Stomach (tissue), 4 donors: ENCODE measurements around the gene PTPRM.

Source experiments
- CTCF ChIP-seq, 7 experiments: fragments of 450-650 bp in 4 of 7; fragments of 200-600 bp in 3 of 7; sonication (generic) in 3 of 7; IDR thresholded peaks; one replicate each; pipeline ENCODE4 v1.5.1; 2016 to 2019; ENCODE audit warnings: antibody characterized with exemption in 7 of 7, control low read depth in 2 of 7, mild to moderate bottlenecking in 1 of 7
- POLR2A ChIP-seq, 4 donors: fragments of 450-650 bp; IDR thresholded peaks; one replicate each; pipeline ENCODE4 v1.6.1; 2016; ENCODE audit warnings: antibody characterized with exemption in 4 of 4, control low read depth in 2 of 4, mild to moderate bottlenecking in 1 of 4, moderate library complexity in 1 of 4

- no peak for TF ChIP-seq CTCF (IDR thresholded peaks at IDR 0.05)
- TF ChIP-seq POLR2A (IDR thresholded peaks at IDR 0.05) = no peak
Measured at GRCh38 chr18:8124232-8125146, 557.4 kb downstream of the PTPRM start.
